ENCODE data around the gene MAGI1.

MAGI1 gene

DNA sequence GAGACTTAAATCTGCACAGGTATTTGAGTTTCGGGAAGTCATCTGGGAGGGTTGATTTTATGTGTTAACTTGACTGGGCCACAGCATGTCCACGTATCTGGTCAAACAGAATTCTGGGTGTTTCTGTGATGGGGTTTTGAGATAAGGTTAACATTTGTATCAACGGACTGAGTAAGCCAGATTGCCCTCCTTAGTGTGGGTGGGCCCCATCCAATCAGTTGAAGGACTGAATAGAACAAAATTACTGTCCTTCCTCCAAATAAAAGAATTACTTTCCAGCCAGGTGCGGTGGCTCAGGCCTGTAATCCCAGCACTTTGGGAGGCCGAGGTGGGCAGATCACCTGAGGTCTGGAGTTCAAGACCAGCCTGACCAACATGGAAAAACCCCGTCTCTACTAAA, 399.3 kb downstream of the MAGI1 start:
- DNase-seq (ENCODE audit: extremely low read depth, low read depth), result no peak
- TF ChIP-seq CTCF (IDR thresholded peaks at IDR 0.05; ENCODE audit: low read depth, low read length), result no peak

- no peak for DNase-seq (ENCODE audit: extremely low read depth, low read depth)
- TF ChIP-seq CTCF (IDR thresholded peaks at IDR 0.05; ENCODE audit: low read depth, low read length), result no peak
Observed at GRCh38 chr3:65638301-65638700, 400.4 kb downstream of the MAGI1 start.

- DNase-seq (ENCODE audit: extremely low read depth, low read depth), result no peak
- TF ChIP-seq CTCF (IDR thresholded peaks at IDR 0.05; ENCODE audit: low read depth, low read length), result no peak
Observed at GRCh38 chr3:65636326-65636725, 402.4 kb downstream of the MAGI1 start.

- no peak for TF ChIP-seq CTCF (IDR thresholded peaks at IDR 0.05; ENCODE audit: low read depth, low read length)
- DNase-seq (ENCODE audit: extremely low read depth, low read depth), result no peak
Observed at GRCh38 chr3:65635657-65636056, 403.1 kb downstream of the MAGI1 start.

- no peak for TF ChIP-seq CTCF (IDR thresholded peaks at IDR 0.05; ENCODE audit: low read depth, low read length)
- no peak for DNase-seq (ENCODE audit: extremely low read depth, low read depth)
Observed at GRCh38 chr3:65633018-65633638, 405.6 kb downstream of the MAGI1 start.

- TF ChIP-seq CTCF (IDR thresholded peaks at IDR 0.05; ENCODE audit: low read depth, low read length), result no peak
- DNase-seq (ENCODE audit: extremely low read depth, low read depth), result no peak
Observed at GRCh38 chr3:65632414-65632813, 406.3 kb downstream of the MAGI1 start.

DNA sequence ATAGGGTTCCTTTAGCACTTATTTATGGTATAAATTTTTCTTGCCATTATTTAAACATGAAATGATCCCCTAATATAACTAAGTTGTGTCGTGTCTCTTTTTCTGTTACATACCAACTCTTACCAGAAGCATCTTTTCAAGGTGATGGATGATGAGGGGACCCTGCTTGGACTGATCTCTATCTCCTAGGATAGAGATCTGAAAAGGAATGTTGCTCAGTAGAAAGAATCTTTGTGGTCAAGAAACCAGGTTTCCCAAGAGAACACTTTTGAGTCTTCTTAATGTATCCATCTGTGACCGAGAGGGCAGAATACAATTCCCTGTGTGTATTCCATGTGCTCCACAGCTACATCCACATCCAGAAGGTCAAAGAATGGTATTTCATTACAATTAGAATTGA, 409.7 kb downstream of the MAGI1 start:
- no peak for DNase-seq (ENCODE audit: extremely low read depth, low read depth)

More for the DNA sequence above, 409.7 kb downstream of the MAGI1 start:
- no peak for TF ChIP-seq CTCF (IDR thresholded peaks at IDR 0.05; ENCODE audit: low read depth, low read length)
